Stimulated activated naive CD8-positive, alpha-beta T cell treated with anti-CD3 and anti-CD28 coated beads, Interleukin-15, amount 100 ng/mL, for 72 hours (primary cell): ENCODE data around the gene BLTP1.
A peak's percentile ranks its signal among the peaks of the same experiment; 100 is the strongest.
"Not testable (repeated sequence)": the region's sequence is repeated elsewhere in the genome, so short reads cannot be mapped to it uniquely, and the experiment has no call there.

Source experiments
- ATAC-seq: fragments of 150-1000 bp; cut with Tn5 transposase; 2 replicates; pipeline ENCODE4 v1.10.0; 2021; ENCODE audit warnings: mild to moderate bottlenecking, moderate library complexity
- DNase-seq, 2 donors: peaks; one replicate each; pipeline ENCODE4 v3.0.0; 2021 to 2022
- H3K27ac Mint-ChIP-seq, 2 donors: one replicate each; pipeline ENCODE4 v1.8.0; 2022; ENCODE audit warnings: mild to moderate bottlenecking in 2 of 2, mixed read lengths in 2 of 2, moderate library complexity in 2 of 2
- H3K27me3 Mint-ChIP-seq: one replicate; pipeline ENCODE4 v1.8.0; 2022; ENCODE audit warnings: mixed read lengths
- H3K4me1 Mint-ChIP-seq: one replicate; pipeline ENCODE4 v1.8.0; 2022; ENCODE audit warnings: mild to moderate bottlenecking, mixed read lengths
- H3K4me3 Mint-ChIP-seq, 2 donors: one replicate each; pipeline ENCODE4 v1.8.0; 2022; ENCODE audit warnings: mild to moderate bottlenecking in 2 of 2, mixed read lengths in 2 of 2, moderate library complexity in 1 of 2
- H3K9me3 Mint-ChIP-seq, 2 donors: one replicate each; pipeline ENCODE4 v1.8.0; 2022; ENCODE audit warnings: mixed read lengths in 2 of 2

BLTP1 gene, protein sequence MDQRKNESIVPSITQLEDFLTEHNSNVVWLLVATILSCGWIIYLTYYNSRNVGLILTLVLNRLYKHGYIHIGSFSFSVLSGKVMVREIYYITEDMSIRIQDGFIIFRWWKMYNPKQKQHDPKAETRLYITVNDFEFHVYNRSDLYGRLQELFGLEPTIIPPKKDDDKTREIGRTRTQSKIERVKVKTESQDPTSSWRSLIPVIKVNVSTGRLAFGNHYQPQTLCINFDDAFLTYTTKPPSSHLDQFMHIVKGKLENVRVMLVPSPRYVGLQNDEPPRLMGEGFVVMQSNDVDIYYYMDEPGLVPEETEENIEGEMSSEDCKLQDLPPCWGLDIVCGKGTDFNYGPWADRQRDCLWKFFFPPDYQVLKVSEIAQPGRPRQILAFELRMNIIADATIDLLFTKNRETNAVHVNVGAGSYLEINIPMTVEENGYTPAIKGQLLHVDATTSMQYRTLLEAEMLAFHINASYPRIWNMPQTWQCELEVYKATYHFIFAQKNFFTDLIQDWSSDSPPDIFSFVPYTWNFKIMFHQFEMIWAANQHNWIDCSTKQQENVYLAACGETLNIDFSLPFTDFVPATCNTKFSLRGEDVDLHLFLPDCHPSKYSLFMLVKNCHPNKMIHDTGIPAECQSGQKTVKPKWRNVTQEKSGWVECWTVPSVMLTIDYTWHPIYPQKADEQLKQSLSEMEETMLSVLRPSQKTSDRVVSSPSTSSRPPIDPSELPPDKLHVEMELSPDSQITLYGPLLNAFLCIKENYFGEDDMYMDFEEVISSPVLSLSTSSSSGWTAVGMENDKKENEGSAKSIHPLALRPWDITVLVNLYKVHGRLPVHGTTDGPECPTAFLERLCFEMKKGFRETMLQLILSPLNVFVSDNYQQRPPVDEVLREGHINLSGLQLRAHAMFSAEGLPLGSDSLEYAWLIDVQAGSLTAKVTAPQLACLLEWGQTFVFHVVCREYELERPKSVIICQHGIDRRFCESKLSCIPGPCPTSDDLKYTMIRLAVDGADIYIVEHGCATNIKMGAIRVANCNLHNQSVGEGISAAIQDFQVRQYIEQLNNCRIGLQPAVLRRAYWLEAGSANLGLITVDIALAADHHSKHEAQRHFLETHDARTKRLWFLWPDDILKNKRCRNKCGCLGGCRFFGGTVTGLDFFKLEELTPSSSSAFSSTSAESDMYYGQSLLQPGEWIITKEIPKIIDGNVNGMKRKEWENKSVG (N-terminal part only)

GRCh38 chr4:122151982-122152710 lies at the start of gene BLTP1:
Gene BLTP1 (plus strand): TSS chr4:122152331. CDS start chr4:122170648, 18,317 bp downstream.
- peaks cover 71% of the 10 kb centered on the region for H3K4me1 Mint-ChIP-seq
- ATAC-seq (peak; percentile 93), DNase-seq (peak; percentile 82 to 84)
- no peaks in the 10 kb centered on the region for H3K27me3 Mint-ChIP-seq
- no peaks in the 10 kb centered on the region for H3K9me3 Mint-ChIP-seq
- H3K4me3 Mint-ChIP-seq = peak within 1 kb of the TSS; percentile 97 to 100
- H3K27ac Mint-ChIP-seq = peak within 1 kb of the TSS; percentile 97 to 99

DNA sequence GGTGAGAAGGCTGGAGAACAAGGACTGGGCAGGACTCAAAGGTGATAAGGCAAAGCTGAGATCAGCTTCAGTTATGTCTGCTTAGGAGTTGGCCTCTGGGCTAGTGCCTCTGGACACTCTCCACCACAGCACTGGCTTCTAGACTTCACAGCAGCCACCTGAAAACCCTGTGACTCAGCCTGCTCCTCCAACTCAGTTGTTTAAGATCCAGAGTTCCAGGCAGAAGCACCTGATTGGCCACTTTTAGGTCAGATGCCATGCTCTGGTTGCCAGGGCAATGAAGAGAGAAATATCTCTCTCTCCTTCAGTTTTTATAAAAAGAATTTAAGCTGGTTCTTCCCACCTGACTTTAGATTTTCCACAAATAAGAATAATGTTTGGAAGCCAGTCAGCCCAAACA lies 47.9 kb upstream of the BLTP1 start:
- Mint-ChIP-seq H3K9me3 (no peaks in the 10 kb centered on the region), H3K27me3 (peaks cover 14% of the 10 kb centered on the region), H3K4me3 (no peak overlapping the region), H3K27ac (no peak overlapping the region), H3K4me1 (no peaks in the 10 kb centered on the region)
- no peak for DNase-seq
- no peak for ATAC-seq

DNA sequence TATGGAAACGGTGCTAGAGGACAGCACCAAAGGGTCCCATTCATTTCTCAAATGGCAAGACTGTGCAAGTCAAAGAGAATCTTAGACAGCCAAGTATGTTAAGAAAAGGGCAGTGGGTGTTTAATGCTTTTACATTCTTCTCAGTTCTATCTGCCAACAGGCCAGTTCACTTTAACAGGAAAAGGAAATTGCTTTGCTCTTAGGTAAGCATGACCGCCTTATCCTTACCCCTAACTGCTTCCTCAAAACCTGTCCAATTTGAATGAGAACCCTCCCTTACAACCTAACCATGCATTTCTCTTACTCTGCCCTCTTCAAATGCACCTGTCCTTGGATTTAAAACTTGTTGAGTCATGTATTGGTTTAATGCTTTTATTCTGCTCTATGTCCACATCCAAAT lies 44.5 kb upstream of the BLTP1 start:
- H3K9me3 Mint-ChIP-seq = no peaks in the 10 kb centered on the region
- H3K27me3 Mint-ChIP-seq = peaks cover 11% of the 10 kb centered on the region
- DNase-seq (no peak), ATAC-seq (no peak)
- no peak overlapping the region for H3K27ac Mint-ChIP-seq
- no peak overlapping the region for H3K4me3 Mint-ChIP-seq
- H3K4me1 Mint-ChIP-seq = no peaks in the 10 kb centered on the region

GRCh38 chr4:122110304-122110703 lies 41.8 kb upstream of the BLTP1 start:
- H3K27ac Mint-ChIP-seq, H3K9me3 Mint-ChIP-seq, H3K27me3 Mint-ChIP-seq: not testable (repeated sequence)

DNA sequence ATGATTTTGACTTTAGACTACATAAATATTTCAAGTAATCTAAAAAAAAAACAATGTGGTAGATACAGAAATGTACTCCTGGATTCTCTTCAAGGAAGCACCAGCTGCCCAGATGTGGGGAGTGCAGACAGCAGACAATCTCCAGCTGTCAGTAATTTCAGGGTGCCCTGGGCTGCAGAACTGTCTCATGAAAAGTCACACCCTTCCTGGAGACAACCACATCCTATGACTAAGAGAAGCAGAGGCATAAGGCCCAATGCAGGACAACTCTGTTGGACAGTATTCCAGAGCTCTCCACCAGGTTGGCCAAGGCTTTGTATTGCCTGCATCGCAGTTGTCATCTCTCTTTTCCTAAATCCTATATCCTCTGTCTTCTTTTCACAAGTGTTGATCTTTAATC lies 34.4 kb upstream of the BLTP1 start:
- H3K9me3 Mint-ChIP-seq = peaks cover 7 to 20% of the 10 kb centered on the region in 2 donors
- H3K27me3 Mint-ChIP-seq = no peaks in the 10 kb centered on the region
- peak; percentile 76 for ATAC-seq
- H3K27ac Mint-ChIP-seq = no peak overlapping the region
- no peak overlapping the region for H3K4me3 Mint-ChIP-seq
- DNase-seq = no peak
- H3K4me1 Mint-ChIP-seq = peaks cover 13% of the 10 kb centered on the region

More at GRCh38 chr4:122110304-122110703, 41.8 kb upstream of the BLTP1 start:
- H3K4me3 Mint-ChIP-seq, ATAC-seq, DNase-seq, H3K4me1 Mint-ChIP-seq: not testable (repeated sequence)

DNA sequence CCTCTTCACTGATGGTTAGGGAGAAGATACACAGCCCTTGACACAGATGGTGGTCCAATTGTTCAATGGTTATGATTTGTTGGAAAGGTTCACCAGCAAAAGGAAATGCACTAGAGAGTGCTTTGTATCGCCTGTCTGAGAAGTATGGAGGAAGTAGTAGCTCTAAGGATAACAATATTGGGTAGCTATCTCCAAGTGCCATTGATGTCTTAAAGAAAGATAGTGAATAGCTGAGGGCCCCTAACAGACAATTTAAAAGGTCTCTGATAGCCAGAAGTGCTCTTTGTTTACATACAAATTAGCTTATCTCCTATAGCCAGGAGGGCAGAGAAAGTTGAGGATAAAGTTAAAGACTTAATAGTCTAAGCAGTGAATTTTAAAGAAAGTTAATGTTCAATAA lies 33.9 kb upstream of the BLTP1 start:
- H3K9me3 Mint-ChIP-seq = peaks cover 7 to 21% of the 10 kb centered on the region in 2 donors
- no peak overlapping the region for H3K27ac Mint-ChIP-seq
- ATAC-seq (no peak), DNase-seq (no peak)
- H3K27me3 Mint-ChIP-seq = no peaks in the 10 kb centered on the region
- peaks cover 13% of the 10 kb centered on the region for H3K4me1 Mint-ChIP-seq
- no peak overlapping the region for H3K4me3 Mint-ChIP-seq

DNA sequence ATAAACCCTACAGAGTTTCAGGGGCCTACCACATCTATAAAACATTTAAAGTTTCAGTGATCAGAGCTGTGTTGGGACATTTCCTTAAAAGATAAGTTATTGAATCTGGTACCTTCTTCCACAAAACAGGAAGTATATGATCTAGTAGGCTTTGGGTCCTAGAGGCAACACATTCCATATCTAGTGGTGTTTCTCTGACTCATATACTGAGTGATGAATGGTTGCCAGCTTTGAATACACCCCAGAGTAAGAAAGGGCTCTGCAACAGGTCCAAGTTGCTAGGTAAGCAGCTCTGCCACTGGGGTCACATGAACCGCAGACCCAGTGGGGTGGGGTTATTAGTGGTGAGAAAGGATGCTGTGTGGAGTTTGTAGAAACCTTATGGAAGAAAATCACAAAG lies 32.4 kb upstream of the BLTP1 start:
- no peak overlapping the region for H3K27ac Mint-ChIP-seq
- no peaks in the 10 kb centered on the region for H3K27me3 Mint-ChIP-seq
- H3K4me3 Mint-ChIP-seq = no peak overlapping the region
- ATAC-seq (no peak), DNase-seq (no peak)
- H3K9me3 Mint-ChIP-seq = peaks cover 11 to 26% of the 10 kb centered on the region in 2 donors
- peaks cover 13% of the 10 kb centered on the region for H3K4me1 Mint-ChIP-seq

DNA sequence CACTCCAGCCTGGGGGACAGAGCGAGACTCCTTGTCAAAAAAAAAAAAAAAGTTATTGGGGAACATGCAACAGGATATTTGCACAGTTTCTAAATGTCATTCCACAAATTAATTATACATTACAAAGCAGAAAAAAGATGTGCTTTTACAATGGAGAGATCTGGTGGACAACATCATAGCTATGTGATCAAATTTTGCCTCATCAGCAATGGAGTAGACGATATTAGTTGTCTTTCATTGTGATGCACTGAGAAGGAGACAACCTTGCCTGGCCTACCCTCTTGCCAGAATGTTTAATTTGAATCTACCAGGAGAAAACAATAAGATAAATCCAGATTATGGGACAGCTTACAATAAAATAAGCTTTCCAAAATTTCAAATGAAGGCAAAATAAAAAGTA lies 30.5 kb upstream of the BLTP1 start:
- DNase-seq (no peak), ATAC-seq (no peak)
- Mint-ChIP-seq H3K4me1 (peaks cover 13% of the 10 kb centered on the region), H3K27ac (no peak overlapping the region), H3K9me3 (peaks cover 11 to 26% of the 10 kb centered on the region in 2 donors), H3K27me3 (no peaks in the 10 kb centered on the region), H3K4me3 (no peak overlapping the region)

DNA sequence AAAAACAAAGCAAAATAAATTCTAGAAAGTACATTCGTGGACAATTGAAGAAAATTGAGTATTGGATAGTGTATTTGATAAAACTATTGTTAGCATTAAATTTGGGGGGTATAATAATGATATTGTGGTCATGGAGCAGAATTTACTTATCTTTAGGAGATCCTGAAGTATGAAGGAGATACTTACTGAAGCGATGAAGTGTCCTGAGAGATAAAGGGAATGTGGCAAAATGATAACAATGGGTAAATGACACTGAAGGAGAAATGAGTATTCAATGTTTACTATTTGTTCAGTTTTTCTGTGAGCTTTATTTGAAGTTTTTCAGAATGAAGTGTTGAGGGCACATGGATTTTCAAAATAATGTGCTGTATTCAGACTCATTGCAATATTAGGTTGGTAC lies 30.0 kb upstream of the BLTP1 start:
- H3K9me3 Mint-ChIP-seq = peaks cover 11 to 26% of the 10 kb centered on the region in 2 donors
- H3K4me1 Mint-ChIP-seq = peaks cover 12% of the 10 kb centered on the region
- H3K27me3 Mint-ChIP-seq = no peaks in the 10 kb centered on the region
- DNase-seq (no peak), ATAC-seq (no peak)
- no peak overlapping the region for H3K4me3 Mint-ChIP-seq
- no peak overlapping the region for H3K27ac Mint-ChIP-seq

DNA sequence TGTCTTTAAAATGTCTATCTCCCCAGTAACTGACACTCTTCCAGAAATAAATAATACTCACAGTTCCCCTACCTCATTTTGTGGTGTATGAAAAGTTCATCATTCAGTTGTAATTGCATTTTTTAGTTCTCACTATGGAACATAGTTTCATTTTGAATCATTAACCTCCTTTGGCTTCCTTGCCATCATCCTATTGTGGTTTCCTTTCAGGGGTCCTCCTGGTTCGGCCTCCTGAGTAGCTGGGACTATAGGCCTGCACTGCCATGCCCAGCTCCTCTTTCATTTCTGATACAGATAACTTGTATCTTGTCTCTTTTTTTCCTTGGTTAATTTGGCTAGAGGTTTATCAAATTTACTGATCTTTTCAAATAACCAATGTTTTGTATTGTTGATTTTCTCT lies 23.1 kb upstream of the BLTP1 start:
- DNase-seq = no peak
- no peak overlapping the region for H3K27ac Mint-ChIP-seq
- no peaks in the 10 kb centered on the region for H3K27me3 Mint-ChIP-seq
- no peak overlapping the region for H3K4me3 Mint-ChIP-seq
- H3K4me1 Mint-ChIP-seq = peaks cover 34% of the 10 kb centered on the region
- H3K9me3 Mint-ChIP-seq = peaks cover 9 to 11% of the 10 kb centered on the region in 2 donors
- peak; percentile 37 for ATAC-seq

- Mint-ChIP-seq H3K4me1 (peaks cover 34% of the 10 kb centered on the region), H3K4me3 (peak overlapping the region; percentile 36 to 55), H3K9me3 (peaks cover 5 to 11% of the 10 kb centered on the region in 2 donors), H3K27ac (peak overlapping the region in 1 of 2 donors; percentile 54), H3K27me3 (no peaks in the 10 kb centered on the region)
- peak in 1 of 2 donors; percentile 29 for DNase-seq
- peak; percentile 88 for ATAC-seq
These were observed 20.5 kb upstream of the BLTP1 start for GRCh38 chr4:122131562-122132157.

GRCh38 chr4:122132891-122133290 lies 19.2 kb upstream of the BLTP1 start:
- H3K4me3 Mint-ChIP-seq = no peak overlapping the region
- no peak overlapping the region for H3K27ac Mint-ChIP-seq
- ATAC-seq (no peak), DNase-seq (no peak)
- no peaks in the 10 kb centered on the region for H3K27me3 Mint-ChIP-seq
- peaks cover 5 to 11% of the 10 kb centered on the region in 2 donors for H3K9me3 Mint-ChIP-seq
- peaks cover 34% of the 10 kb centered on the region for H3K4me1 Mint-ChIP-seq

- Mint-ChIP-seq H3K4me3 (no peak overlapping the region), H3K27ac (no peak overlapping the region), H3K4me1 (no peaks in the 10 kb centered on the region), H3K9me3 (peaks cover 0 to 5% of the 10 kb centered on the region in 2 donors), H3K27me3 (peaks cover 2% of the 10 kb centered on the region)
- DNase-seq (no peak), ATAC-seq (no peak)
These were observed 13.0 kb upstream of the BLTP1 start for GRCh38 chr4:122139139-122139538.

DNA sequence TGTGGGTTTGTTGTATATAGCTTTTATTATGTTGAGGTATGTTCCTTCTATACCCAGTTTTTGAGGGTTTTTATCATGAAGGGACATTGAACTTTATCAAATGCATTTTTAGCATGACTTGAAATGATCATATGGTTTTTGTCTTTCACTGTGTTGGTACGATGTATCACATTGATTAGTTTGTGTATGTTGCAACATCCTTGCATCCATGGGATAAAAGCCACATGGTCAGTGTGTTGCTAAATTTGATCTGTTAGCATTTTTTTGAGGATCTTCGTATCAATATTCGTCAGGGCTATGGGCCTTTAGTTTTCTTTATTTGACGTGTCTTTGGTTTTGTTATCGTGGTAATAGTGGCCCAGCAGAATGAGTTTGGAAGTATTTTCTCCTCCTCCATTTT lies 11.3 kb upstream of the BLTP1 start:
- ATAC-seq = no peak
- peaks cover 0 to 5% of the 10 kb centered on the region in 2 donors for H3K9me3 Mint-ChIP-seq
- no peak overlapping the region for H3K4me3 Mint-ChIP-seq
- H3K27me3 Mint-ChIP-seq = peaks cover 19% of the 10 kb centered on the region
- no peak for DNase-seq
- no peaks in the 10 kb centered on the region for H3K4me1 Mint-ChIP-seq
- H3K27ac Mint-ChIP-seq = peak overlapping the region in 1 of 2 donors; percentile 38
